Measurements from ENCODE around the gene UXT. TPM values are rescaled to one million over a fixed set of nuclear protein-coding genes. Genes with fewer than 3 reads are reported as not detected.

UXT gene
- total and polyA plus RNA-seq, 2 of the 13 experiments (the other 11 are each of a cell fraction or from before 2014, with no cell fraction given), result 107 to 123 TPM

DNA sequence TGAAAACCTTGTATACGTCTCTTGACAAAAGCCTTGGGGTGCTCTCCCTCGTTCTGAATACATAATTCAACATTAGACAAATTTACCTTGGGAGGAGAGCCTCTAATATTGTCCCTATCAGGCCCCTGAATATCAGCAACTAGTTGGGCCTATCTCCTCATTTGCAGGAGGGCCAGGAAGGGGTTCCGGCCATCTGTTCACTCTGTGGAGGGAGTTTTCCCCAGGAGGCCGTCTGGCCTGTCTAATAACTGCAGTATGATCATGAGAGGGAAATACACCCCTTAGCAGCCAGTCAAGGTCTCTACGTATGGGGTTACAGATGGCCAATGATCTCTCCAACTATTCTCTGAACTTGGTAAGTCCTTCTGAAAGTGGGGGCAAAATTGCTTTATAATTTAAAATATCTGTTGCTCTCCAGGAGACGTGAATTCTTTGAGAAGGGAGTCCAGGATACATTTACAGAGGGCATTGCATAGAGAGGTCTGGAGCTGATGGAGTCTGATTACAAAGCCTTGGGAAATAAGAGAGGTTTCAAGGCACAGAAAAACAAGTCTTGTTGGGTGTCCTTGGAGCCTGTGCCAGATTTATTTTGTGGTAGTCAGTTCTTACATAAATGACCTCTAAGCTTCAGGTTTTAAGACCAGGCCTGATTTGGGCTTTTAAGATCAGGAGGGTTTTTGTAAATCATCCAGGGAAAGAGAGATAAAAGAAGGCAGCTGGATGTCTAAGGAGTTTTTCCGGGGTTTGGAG lies 48.2 kb upstream of the UXT start:
- Histone ChIP-seq H3K79me2 (ENCODE audit: insufficient read depth, low read length) (no peaks in the 10 kb centered on the region), H3K4me3 (replicated peaks in 1 of 3; ENCODE audit: insufficient read depth in 1 of 3, low read depth in 2 of 3, low read length in 3 of 3) (no peak overlapping the region), H3K9me3 (ENCODE audit: low read length) (no peaks in the 10 kb centered on the region), H4K20me1 (ENCODE audit: insufficient read depth, low read length) (no peaks in the 10 kb centered on the region), H3K9ac (ENCODE audit: insufficient read depth, low read depth, low read length) (no peak overlapping the region), H3K27ac (ENCODE audit: extremely low read length, insufficient read depth, low read length) (no peak overlapping the region), H3K27me3 (ENCODE audit: control insufficient read depth in 1 of 2, insufficient read depth in 2 of 2, low read length in 2 of 2) (no peaks in the 10 kb centered on the region), H2AFZ (ENCODE audit: low read length) (no peak overlapping the region), H3K4me1 (ENCODE audit: insufficient read depth, low read length) (no peaks in the 10 kb centered on the region), H3K4me2 (ENCODE audit: low read depth, low read length) (no peak overlapping the region), H3K36me3 (replicated peaks in 1 of 2; ENCODE audit: control insufficient read depth in 1 of 2, insufficient read depth in 2 of 2, low read length in 2 of 2) (no peaks in the 10 kb centered on the region)
- intact Hi-C loops (cut with micrococcal nuclease; ENCODE audit: unreplicated experiment) (no loop called here), in situ Hi-C loops (cut with HindIII; ENCODE audit: extremely low pct_ligation_motif_present, low pct_unique_long_range_greater_than_20kb) (no loop called here)
- BruUV-seq (replicated peaks), result no TSS peak
- WGBS (ENCODE audit: low lambda C conversion rate), result 4% methylated on average over 4 of the region's 7 CpGs
- POLR2A ChIA-PET, result no interaction called here
- no peak for ATAC-seq
- DNase-seq (ENCODE audit: low spot score), result no peak
- FAIRE-seq, result no peak
- CTCF ChIA-PET (ENCODE audit: low intra/inter-chr PET ratio, low total read pairs), result no interaction called here
- TF ChIP-seq KDM5A (IDR thresholded peaks at IDR 0.05; ENCODE audit: borderline replicate concordance, low read length) (no peak), RFXANK (CRISPR knock-in tag; IDR thresholded peaks at IDR 0.05) (no peak), ZNF282 (IDR thresholded peaks at IDR 0.05; ENCODE audit: partially characterized antibody) (no peak), NR3C1 (CRISPR knock-in tag; IDR thresholded peaks at IDR 0.05) (no peak), ZNF30 (CRISPR knock-in tag; IDR thresholded peaks at IDR 0.05) (no peak), NFYB (CRISPR knock-in tag; IDR thresholded peaks at IDR 0.05) (no peak)

DNA sequence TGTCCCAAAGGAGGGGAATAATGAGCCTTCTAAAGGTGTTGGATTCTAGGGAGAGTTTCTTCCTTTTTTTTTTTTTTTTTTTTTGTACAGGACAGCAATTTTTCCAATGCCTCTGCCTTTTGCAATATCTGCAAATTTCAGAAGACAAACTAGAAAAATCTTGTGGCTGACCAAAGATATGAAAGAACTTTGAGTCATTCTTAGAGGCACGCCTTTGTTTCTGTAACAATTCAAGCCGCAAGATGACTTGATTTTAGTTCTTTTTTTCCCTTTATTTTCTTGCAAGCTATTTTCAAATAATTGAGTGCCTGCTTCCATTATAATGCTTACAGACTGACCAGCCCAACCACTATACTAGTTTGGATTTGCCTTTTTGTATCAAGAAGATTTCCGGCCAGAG lies 47.6 kb upstream of the UXT start:
- ATAC-seq, result no peak
- intact Hi-C loops (cut with micrococcal nuclease; ENCODE audit: unreplicated experiment) (no loop called here), in situ Hi-C loops (cut with HindIII; ENCODE audit: extremely low pct_ligation_motif_present, low pct_unique_long_range_greater_than_20kb) (no loop called here)
- Histone ChIP-seq H2AFZ (ENCODE audit: low read length) (no peak overlapping the region), H4K20me1 (ENCODE audit: insufficient read depth, low read length) (no peaks in the 10 kb centered on the region), H3K36me3 (replicated peaks in 1 of 2; ENCODE audit: control insufficient read depth in 1 of 2, insufficient read depth in 2 of 2, low read length in 2 of 2) (no peaks in the 10 kb centered on the region), H3K9ac (ENCODE audit: insufficient read depth, low read depth, low read length) (no peak overlapping the region), H3K27ac (ENCODE audit: extremely low read length, insufficient read depth, low read length) (no peak overlapping the region), H3K4me1 (ENCODE audit: insufficient read depth, low read length) (no peaks in the 10 kb centered on the region), H3K4me3 (replicated peaks in 1 of 3; ENCODE audit: insufficient read depth in 1 of 3, low read depth in 2 of 3, low read length in 3 of 3) (no peak overlapping the region), H3K79me2 (ENCODE audit: insufficient read depth, low read length) (no peaks in the 10 kb centered on the region), H3K4me2 (ENCODE audit: low read depth, low read length) (no peak overlapping the region), H3K27me3 (ENCODE audit: control insufficient read depth in 1 of 2, insufficient read depth in 2 of 2, low read length in 2 of 2) (no peaks in the 10 kb centered on the region), H3K9me3 (ENCODE audit: low read length) (no peaks in the 10 kb centered on the region)
- ChIA-PET CTCF (ENCODE audit: low intra/inter-chr PET ratio, low total read pairs) (no interaction called here), POLR2A (no interaction called here)
- 57% methylated on average over 3 of the region's 3 CpGs for WGBS (ENCODE audit: low lambda C conversion rate)
- TF ChIP-seq U2AF1 (optimal IDR thresholded peaks at IDR 0.05; ENCODE audit: low read depth, low read length) (no peak), DNMT1 (CRISPR knock-in tag; IDR thresholded peaks at IDR 0.05) (no peak), NR3C1 (CRISPR knock-in tag; IDR thresholded peaks at IDR 0.05) (no peak), ZNF251 (CRISPR knock-in tag; IDR thresholded peaks at IDR 0.05) (no peak), EED (CRISPR knock-in tag; IDR thresholded peaks at IDR 0.05) (no peak)
- TF ChIP-seq, protein P1, sequence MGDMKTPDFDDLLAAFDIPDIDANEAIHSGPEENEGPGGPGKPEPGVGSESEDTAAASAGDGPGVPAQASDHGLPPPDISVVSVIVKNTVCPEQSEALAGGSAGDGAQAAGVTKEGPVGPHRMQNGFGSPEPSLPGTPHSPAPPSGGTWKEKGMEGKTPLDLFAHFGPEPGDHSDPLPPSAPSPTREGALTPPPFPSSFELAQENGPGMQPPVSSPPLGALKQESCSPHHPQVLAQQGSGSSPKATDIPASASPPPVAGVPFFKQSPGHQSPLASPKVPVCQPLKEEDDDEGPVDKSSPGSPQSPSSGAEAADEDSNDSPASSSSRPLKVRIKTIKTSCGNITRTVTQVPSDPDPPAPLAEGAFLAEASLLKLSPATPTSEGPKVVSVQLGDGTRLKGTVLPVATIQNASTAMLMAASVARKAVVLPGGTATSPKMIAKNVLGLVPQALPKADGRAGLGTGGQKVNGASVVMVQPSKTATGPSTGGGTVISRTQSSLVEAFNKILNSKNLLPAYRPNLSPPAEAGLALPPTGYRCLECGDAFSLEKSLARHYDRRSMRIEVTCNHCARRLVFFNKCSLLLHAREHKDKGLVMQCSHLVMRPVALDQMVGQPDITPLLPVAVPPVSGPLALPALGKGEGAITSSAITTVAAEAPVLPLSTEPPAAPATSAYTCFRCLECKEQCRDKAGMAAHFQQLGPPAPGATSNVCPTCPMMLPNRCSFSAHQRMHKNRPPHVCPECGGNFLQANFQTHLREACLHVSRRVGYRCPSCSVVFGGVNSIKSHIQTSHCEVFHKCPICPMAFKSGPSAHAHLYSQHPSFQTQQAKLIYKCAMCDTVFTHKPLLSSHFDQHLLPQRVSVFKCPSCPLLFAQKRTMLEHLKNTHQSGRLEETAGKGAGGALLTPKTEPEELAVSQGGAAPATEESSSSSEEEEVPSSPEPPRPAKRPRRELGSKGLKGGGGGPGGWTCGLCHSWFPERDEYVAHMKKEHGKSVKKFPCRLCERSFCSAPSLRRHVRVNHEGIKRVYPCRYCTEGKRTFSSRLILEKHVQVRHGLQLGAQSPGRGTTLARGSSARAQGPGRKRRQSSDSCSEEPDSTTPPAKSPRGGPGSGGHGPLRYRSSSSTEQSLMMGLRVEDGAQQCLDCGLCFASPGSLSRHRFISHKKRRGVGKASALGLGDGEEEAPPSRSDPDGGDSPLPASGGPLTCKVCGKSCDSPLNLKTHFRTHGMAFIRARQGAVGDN (CRISPR knock-in tag; IDR thresholded peaks at IDR 0.05), result no peak
- TF ChIP-seq, protein P2, sequence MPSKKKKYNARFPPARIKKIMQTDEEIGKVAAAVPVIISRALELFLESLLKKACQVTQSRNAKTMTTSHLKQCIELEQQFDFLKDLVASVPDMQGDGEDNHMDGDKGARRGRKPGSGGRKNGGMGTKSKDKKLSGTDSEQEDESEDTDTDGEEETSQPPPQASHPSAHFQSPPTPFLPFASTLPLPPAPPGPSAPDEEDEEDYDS (CRISPR knock-in tag; IDR thresholded peaks at IDR 0.05), result no peak
- BruUV-seq (replicated peaks), result no TSS peak
- no peak for DNase-seq (ENCODE audit: low spot score)
- no peak for FAIRE-seq
